Measurements from ENCODE around the gene ERICH3. TPM values are rescaled to one million over a fixed set of nuclear protein-coding genes. Genes with fewer than 3 reads are reported as not detected.

ERICH3 gene
- total RNA-seq, 4 donors from 2014 or later = under 0.01 to 0.06 TPM; not detected in 2

GRCh38 chr1:74534241-74534640, 139.4 kb downstream of the ERICH3 start:
- no peak for TF ChIP-seq CTCF (IDR thresholded peaks at IDR 0.05)
- no peak for TF ChIP-seq POLR2AphosphoS5 (IDR thresholded peaks at IDR 0.05)
- TF ChIP-seq POLR2A (IDR thresholded peaks at IDR 0.05; ENCODE audit: low read depth) = no peak
- no peak for TF ChIP-seq EP300 (IDR thresholded peaks at IDR 0.05)
- Histone ChIP-seq H3K4me3 (no peak overlapping the region), H3K4me1 (no peaks in the 10 kb centered on the region), H3K9me3 (no peaks in the 10 kb centered on the region), H3K27me3 (no peaks in the 10 kb centered on the region), H3K27ac (replicated peaks in 1 of 4) (no peak overlapping the region), H3K36me3 (no peaks in the 10 kb centered on the region)
- DNase-seq (ENCODE audit: extremely low spot score) = no peak
- intact Hi-C loops (cut with DNase I) = no loop called here
- WGBS = 81% methylated on average over 3 of the region's 3 CpGs

GRCh38 chr1:74531796-74532195, 141.8 kb downstream of the ERICH3 start:
- peaks cover 0 to 2% (median 0%) of the 10 kb centered on the region in 4 donors for H3K4me1 ChIP-seq
- H3K27me3 ChIP-seq = no peaks in the 10 kb centered on the region
- intact Hi-C loops (cut with DNase I) = no loop called here
- WGBS = 89% methylated on average over 1 of the region's 1 CpG
- no peak for DNase-seq (ENCODE audit: extremely low spot score)
- H3K4me3 ChIP-seq = no peak overlapping the region
- no peak for TF ChIP-seq POLR2AphosphoS5 (IDR thresholded peaks at IDR 0.05)
- TF ChIP-seq POLR2A (IDR thresholded peaks at IDR 0.05; ENCODE audit: low read depth) = no peak
- no peak for TF ChIP-seq CTCF (IDR thresholded peaks at IDR 0.05)
- TF ChIP-seq EP300 (IDR thresholded peaks at IDR 0.05) = no peak
- no peaks in the 10 kb centered on the region for H3K9me3 ChIP-seq
- H3K27ac ChIP-seq (replicated peaks in 1 of 4) = no peak overlapping the region
- H3K36me3 ChIP-seq = no peaks in the 10 kb centered on the region

- no peaks in the 10 kb centered on the region for H3K36me3 ChIP-seq
- H3K27ac ChIP-seq (replicated peaks in 1 of 4) = no peak overlapping the region
- no peaks in the 10 kb centered on the region for H3K27me3 ChIP-seq
- intact Hi-C loops (cut with DNase I) = no loop called here
- TF ChIP-seq POLR2AphosphoS5 (IDR thresholded peaks at IDR 0.05) (no peak), POLR2A (IDR thresholded peaks at IDR 0.05; ENCODE audit: low read depth) (no peak), CTCF (IDR thresholded peaks at IDR 0.05) (no peak), EP300 (IDR thresholded peaks at IDR 0.05) (no peak)
- DNase-seq (ENCODE audit: extremely low spot score) = no peak
- peaks cover 0 to 4% (median 0%) of the 10 kb centered on the region in 4 donors for H3K4me1 ChIP-seq
- no peaks in the 10 kb centered on the region for H3K9me3 ChIP-seq
- no peak overlapping the region for H3K4me3 ChIP-seq
Measured at GRCh38 chr1:74530892-74531291, 142.7 kb downstream of the ERICH3 start.

- H3K9me3 ChIP-seq = no peaks in the 10 kb centered on the region
- intact Hi-C loops (cut with DNase I) = no loop called here
- TF ChIP-seq POLR2AphosphoS5 (IDR thresholded peaks at IDR 0.05) (no peak), POLR2A (IDR thresholded peaks at IDR 0.05; ENCODE audit: low read depth) (no peak), CTCF (IDR thresholded peaks at IDR 0.05) (no peak), EP300 (IDR thresholded peaks at IDR 0.05) (no peak)
- DNase-seq (ENCODE audit: extremely low spot score) = no peak
- H3K27ac ChIP-seq (replicated peaks in 1 of 4) = no peak overlapping the region
- H3K4me1 ChIP-seq = peaks cover 0 to 4% (median 2%) of the 10 kb centered on the region in 4 donors
- H3K4me3 ChIP-seq = no peak overlapping the region
- WGBS = 89% methylated on average over 4 of the region's 4 CpGs
- no peaks in the 10 kb centered on the region for H3K27me3 ChIP-seq
- H3K36me3 ChIP-seq = no peaks in the 10 kb centered on the region
Measured at GRCh38 chr1:74528123-74528522, 145.5 kb downstream of the ERICH3 start.

GRCh38 chr1:74526708-74527107, 146.9 kb downstream of the ERICH3 start:
- no peak for TF ChIP-seq CTCF (IDR thresholded peaks at IDR 0.05)
- TF ChIP-seq POLR2A (IDR thresholded peaks at IDR 0.05; ENCODE audit: low read depth) = no peak
- TF ChIP-seq EP300 (IDR thresholded peaks at IDR 0.05) = no peak
- TF ChIP-seq POLR2AphosphoS5 (IDR thresholded peaks at IDR 0.05) = no peak
- H3K4me3 ChIP-seq = no peak overlapping the region
- 35% methylated on average over 2 of the region's 2 CpGs for WGBS

More at GRCh38 chr1:74526708-74527107, 146.9 kb downstream of the ERICH3 start:
- H3K9me3 ChIP-seq = no peaks in the 10 kb centered on the region
- H3K4me1 ChIP-seq = peaks cover 0 to 4% (median 2%) of the 10 kb centered on the region in 4 donors
- no peak for DNase-seq (ENCODE audit: extremely low spot score)
- H3K36me3 ChIP-seq = no peaks in the 10 kb centered on the region
- intact Hi-C loops (cut with DNase I) = no loop called here
- no peaks in the 10 kb centered on the region for H3K27me3 ChIP-seq
- H3K27ac ChIP-seq (replicated peaks in 1 of 4) = no peak overlapping the region

All from esophagus muscularis mucosa (tissue), 4 donors.